T-helper 9 cell (primary cell): ENCODE results near the gene DZIP1.
"Not testable (repeated sequence)": the region's sequence is repeated elsewhere in the genome, so short reads cannot be mapped to it uniquely, and the experiment has no call there.

Experiments
- DNase-seq: peaks from one replicate; pipeline ENCODE4 v3.0.0-alpha.2; 2020
- total RNA-seq, 2 donors: gene quantifications; one replicate each; lab custom pipeline; 2026; lab: John Stamatoyannopoulos, UW

The DZIP1 gene
- total RNA-seq: 0 to 0.77 reads per million in 2 donors

- DNase-seq: no peak
Observed at GRCh38 chr13:95644601-95645052, at the start of gene DZIP1. Gene DZIP1 (minus strand): TSS chr13:95644706. CDS start chr13:95642029, 2,677 bp downstream.

GRCh38 chr13:95690986-95691385 is 46.5 kb upstream of the DZIP1 start:
- DNase-seq: not testable (repeated sequence)

- no peak for DNase-seq
Observed at GRCh38 chr13:95689582-95689926, 45.0 kb upstream of the DZIP1 start.

- not testable (repeated sequence) for DNase-seq
Observed at GRCh38 chr13:95684960-95685359, 40.5 kb upstream of the DZIP1 start.

DNA sequence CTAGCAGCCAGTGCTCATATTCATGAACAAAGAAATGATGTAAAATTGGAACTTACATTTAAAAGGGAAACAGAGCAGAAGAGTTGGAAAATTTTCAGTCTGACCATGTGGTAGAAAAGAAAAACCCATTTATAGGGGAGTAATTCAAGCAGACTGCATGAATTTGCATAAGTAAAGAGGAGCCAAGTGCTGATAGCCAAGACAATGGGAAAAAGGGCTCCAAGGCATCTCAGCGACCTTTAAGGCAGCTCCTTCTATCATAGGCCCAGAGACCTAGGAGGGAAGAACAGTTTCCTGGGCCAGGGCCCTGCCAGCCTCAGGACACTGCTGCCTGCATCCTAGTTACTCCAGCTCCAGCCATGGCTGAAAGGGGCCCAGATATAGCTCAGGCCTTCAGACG is 39.9 kb upstream of the DZIP1 start:
- DNase-seq: no peak

GRCh38 chr13:95679722-95680121 is 35.2 kb upstream of the DZIP1 start:
- DNase-seq: no peak

DNA sequence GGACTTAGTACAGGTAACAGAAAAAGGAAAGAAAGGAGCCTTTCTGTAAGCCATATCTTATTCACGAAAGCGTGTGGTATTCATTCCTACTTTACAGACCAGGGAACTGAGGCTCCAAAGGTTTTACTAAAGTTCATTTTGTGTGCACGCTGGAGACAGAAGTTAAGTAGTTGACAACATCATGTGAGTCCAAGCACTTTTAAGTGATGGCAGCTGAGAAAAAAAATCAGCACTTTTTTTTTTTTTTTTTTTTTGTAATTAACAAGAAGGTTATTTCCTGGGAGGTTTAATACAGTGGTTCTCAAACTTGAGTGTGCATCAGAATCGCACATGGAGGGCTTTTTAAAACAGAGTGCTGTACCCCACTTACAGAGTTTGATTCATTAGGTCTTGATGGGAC is 34.5 kb upstream of the DZIP1 start:
- no peak for DNase-seq

DNA sequence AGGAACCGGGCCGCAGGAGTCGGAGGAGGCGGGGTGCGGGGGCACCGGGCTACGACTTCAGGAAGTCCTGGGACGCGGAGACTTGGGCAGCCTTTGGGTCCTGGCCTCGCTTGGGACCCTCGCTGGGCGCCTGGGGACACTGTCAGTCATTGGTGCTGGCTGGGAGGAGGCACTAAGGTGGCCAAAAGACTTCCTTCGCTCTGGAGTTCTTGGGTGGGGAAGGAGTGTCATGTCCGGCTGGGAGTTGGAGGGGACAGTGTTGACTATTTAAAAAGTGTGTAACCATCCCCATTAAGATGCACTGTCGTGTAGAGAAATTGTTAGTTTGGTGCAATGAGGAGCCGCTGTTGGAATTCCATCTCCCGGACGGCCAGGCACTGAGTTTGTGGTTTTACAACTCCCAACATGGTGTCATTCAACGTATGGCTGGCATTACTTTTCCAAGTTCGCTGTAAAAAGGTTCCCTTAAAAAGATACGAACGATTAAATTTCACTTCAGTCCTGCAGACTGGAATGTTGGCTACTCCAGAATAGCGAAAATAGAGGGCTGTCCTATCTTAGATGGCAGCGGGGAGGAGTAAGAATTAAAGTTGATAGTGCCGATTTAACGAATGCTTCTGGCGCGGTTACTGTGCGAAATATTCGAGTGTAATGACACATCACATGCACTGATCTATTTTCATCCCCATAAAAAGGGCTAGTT is 33.2 kb upstream of the DZIP1 start:
- DNase-seq: no peak

- peak; percentile 96 for DNase-seq
Observed at GRCh38 chr13:95676762-95677563, 32.5 kb upstream of the DZIP1 start, which contains the start of gene DNAJC3. Gene DNAJC3 (plus strand): TSS chr13:95677139. CDS start chr13:95677256, 117 bp downstream.

DNA sequence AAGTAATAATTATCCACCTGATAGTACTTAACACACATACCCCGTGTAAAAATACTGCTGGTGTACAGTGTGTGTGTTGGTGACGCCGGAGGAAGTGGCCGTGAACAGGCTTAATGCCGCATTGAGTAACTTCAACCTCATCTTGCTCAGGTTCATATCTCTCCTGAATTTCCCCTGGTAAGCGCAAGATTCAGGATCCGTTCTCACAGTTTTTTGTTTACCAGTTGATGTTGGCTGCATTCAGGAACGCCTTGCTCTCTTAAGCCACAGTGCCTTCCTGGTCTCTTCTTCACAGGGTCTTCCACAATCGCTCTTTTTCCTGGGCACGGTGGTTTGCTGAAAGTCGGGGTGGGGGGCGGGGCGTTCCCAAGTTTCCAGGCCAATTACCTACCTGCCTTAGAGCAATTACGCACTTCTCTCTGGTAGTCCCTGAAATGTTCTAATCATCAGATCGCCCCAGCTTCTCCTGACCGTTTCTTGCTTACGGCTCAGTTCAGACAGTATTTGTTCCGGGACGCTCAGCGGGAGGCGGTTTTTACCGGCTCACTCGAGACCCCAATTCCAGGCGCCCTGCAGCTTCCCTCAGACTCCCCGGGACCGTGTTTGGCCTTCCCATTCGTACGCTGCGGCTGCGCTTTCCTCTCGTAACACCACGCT is 31.7 kb upstream of the DZIP1 start:
- no peak for DNase-seq

- no peak for DNase-seq
Observed at GRCh38 chr13:95671597-95671996, 27.1 kb upstream of the DZIP1 start.

- DNase-seq: not testable (repeated sequence)
Observed at GRCh38 chr13:95667235-95667634, 22.7 kb upstream of the DZIP1 start.

- no peak for DNase-seq
Observed at GRCh38 chr13:95660981-95661581, 16.6 kb upstream of the DZIP1 start.

DNA sequence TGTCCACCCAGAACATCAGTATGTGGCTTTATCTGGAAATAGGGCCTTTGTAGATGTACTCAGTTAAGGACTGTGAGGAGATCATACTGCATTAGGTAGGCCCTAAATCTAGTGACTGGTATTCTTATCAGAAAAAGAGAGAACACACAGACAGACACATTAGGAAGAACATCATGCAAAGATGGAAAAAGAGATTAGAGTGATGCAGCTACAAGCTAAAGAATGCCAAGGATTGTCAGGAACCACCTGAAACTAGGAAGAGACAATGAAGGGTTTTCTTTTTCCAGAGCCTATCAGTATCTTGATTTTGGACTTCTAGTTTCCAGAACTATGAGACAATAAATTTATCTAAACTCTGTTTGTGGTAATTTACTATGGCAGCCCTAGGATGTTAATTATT is 15.0 kb upstream of the DZIP1 start:
- DNase-seq: no peak

DNA sequence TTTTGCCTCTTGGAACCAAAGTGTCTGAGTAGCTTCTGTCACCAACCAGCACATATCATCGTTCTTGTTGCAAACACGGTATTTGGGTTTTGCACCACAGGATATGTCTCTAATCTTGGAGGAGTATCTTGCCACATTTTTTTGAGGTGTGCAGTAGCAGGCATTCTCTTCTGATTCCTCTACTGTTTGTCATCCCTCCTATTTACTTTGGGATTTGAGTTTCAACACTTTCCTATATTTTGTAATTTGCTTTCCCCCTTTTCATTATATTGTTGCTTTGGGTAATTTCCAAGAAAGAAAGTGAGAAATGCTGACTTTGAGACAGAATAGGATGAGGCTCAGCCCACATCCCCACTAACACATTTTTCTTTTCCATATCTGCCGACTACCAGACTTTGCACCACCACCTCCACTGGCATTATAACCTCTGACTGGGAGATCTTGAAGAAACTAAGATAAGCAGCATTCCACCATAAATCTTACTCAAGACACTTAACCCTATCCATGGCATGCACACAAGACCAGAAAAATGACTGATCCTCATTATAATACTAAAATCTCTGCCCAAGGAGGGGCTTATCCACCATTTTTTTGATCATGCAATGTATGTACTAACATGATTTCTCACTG is 12.0 kb upstream of the DZIP1 start:
- no peak for DNase-seq

DNA sequence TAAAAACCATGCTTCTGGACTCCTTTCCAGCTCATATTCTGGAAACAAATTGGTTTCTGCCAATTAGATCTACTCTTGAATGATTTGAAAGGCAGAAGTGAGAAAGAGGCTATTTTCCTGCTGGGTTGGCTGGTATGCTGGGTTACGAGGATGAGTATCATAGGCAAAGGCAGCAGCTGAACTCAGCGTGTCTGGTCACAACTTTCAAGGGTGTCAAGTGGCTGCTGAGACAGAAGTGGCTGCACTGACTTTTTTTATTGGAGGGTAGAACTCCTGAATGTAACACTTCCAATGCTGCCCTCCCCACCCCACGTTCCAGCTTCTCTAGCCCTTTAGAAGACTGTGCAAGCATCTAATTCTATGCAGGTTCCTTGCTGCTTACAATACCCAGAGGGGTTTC is 8.3 kb upstream of the DZIP1 start:
- no peak for DNase-seq

GRCh38 chr13:95652244-95652764 is 7.8 kb upstream of the DZIP1 start:
- no peak for DNase-seq

DNA sequence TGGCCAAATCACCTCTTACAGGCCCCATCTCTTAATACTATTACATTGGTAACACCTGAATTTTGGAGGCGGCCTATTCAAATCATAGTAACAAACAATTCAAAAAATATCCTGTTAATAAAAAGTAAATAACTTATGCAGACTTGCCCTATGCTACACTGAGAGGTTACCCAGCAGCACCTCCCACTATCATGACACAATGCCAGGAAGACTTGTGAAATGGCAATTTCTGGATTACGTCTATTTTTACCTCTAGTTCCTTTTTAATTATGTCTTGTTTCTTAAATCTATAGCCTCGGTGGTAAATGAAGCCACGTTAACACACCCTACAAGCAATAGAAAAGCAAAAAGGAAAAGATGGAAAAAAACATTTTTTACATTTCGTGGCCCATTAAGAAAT is 6.2 kb upstream of the DZIP1 start:
- no peak for DNase-seq

DNA sequence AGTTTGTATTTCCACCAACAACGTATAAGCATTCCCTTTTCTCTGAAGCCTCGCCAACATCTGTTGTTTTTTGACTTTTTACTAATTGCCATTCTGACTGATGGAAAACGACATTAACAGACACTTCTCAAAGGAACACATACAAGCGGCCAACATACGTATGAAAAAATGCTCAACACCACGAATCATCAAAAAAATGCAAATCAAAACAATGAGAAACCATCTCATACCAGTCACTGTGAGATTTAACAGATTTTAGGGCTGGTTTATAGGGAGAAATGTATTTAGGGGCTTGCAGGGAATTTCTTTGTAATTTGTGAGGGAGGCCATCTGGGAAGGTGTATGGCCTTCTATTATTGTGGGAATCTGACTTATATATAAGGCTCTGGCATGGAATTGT is 2.8 kb upstream of the DZIP1 start:
- DNase-seq: no peak

DNA sequence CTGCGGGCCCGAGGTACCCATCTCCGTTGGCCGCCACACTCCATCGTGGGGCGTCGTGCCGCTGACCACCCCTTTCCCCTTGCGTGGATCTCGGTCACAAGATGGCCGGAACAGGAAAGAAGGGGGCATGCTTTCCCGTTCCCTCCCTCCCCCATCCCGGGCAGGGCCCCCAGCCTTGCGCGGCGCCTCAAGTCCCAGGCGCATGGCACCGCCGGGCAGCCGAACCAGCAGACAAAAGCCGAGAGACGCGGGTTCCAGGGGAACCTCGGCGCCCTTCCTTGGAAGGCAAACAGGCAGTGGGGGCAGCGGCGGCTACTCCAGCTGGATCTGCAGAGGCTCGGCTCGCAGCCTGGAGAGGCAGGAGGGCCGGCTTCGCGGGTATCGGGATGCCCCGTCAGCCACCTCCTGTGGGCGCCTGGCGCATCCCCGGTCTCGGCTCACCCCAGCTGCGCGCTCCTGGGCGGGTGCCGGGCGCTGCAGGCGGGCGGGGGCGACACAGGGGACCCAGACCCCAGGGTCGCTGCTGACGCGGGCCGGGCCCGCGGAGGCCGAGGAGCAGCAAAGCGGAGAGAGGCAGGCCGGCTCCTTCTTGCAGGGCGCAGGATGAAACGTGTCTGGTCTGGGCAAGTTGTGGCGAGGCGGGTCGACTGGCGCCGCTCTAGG is 439 bp downstream of the DZIP1 start:
- no peak for DNase-seq

- no peak for DNase-seq
Observed at GRCh38 chr13:95643571-95643935, 953 bp downstream of the DZIP1 start.

- no peak for DNase-seq
Observed at GRCh38 chr13:95642999-95643398, 1.5 kb downstream of the DZIP1 start.
